ENCODE results near the gene CYLC2. TPM values are rescaled to one million over a fixed set of nuclear protein-coding genes. Genes with fewer than 3 reads are reported as not detected.

Gene CYLC2, protein sequence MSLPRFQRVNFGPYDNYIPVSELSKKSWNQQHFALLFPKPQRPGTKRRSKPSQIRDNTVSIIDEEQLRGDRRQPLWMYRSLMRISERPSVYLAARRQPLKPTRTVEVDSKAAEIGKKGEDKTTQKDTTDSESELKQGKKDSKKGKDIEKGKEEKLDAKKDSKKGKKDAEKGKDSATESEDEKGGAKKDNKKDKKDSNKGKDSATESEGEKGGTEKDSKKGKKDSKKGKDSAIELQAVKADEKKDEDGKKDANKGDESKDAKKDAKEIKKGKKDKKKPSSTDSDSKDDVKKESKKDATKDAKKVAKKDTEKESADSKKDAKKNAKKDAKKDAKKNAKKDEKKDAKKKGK
- not detected for total RNA-seq

DNA sequence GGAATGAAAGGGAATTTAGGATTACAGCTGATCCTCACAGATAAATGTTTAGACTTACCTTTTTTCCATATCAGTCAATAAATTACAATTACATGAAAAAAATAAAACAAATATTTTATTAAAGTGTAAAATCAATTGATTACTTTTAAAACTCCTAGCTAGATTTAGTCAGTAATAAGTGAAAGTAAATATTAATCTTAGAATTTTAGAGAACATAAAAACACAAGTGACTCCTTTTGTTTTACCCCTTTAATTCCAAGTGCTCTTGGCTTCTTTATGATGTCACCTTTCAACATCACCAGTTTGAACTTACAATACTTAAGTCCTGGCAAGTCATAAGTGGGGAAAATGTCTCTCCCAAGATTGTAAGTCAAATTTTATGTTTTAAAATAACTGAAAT, at the start of gene CYLC2:
Gene CYLC2 (plus strand): TSS at position 301 of the 400 bp plus-strand sequence. CDS start 48 bp downstream, at position 349.
- H3K36me3 Mint-ChIP-seq, result no peaks in the 10 kb centered on the region
- intact Hi-C loops (cut with micrococcal nuclease), result no loop called here
- ChIA-PET POLR2A (no interaction called here), CTCF (no interaction called here)
- peaks cover 2% of the 10 kb centered on the region for H3K9me3 Mint-ChIP-seq
- H3K4me3 Mint-ChIP-seq, result no peak within 1 kb of the TSS
- no peaks in the 10 kb centered on the region for H3K4me1 Mint-ChIP-seq (ENCODE audit: low read depth)
- H3K27me3 Mint-ChIP-seq, result no peaks in the 10 kb centered on the region
- no peak within 1 kb of the TSS for H3K27ac Mint-ChIP-seq
- DNase-seq, result no peak

DNA sequence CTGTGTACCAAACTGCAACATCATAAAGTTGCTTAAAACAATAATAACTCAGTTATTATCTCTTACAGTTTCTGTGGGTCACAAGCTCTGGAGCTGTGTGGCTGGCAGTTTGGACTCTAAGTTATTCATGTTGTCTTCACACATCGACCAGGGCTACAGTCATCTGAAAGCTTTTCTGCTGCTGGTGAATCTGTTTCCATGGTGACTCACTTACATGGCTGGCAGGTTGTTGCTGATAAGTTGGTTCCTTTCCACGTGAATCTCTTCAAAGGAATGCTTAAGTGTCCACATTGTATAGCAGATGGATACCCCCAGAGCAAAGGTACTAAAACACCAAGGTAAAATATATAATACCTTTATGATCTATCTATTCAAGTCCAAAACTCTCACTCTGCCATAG, 44.8 kb upstream of the CYLC2 start:
- no peaks in the 10 kb centered on the region for H3K27me3 Mint-ChIP-seq
- H3K4me3 Mint-ChIP-seq, result no peak overlapping the region
- CTCF ChIA-PET, result no interaction called here
- H3K4me1 Mint-ChIP-seq (ENCODE audit: low read depth), result no peaks in the 10 kb centered on the region
- no peaks in the 10 kb centered on the region for H3K36me3 Mint-ChIP-seq
- peaks cover 6% of the 10 kb centered on the region for H3K9me3 Mint-ChIP-seq
- DNase-seq, result no peak
- POLR2A ChIA-PET, result no interaction called here
- intact Hi-C loops (cut with micrococcal nuclease), result no loop called here
- H3K27ac Mint-ChIP-seq, result no peak overlapping the region

DNA sequence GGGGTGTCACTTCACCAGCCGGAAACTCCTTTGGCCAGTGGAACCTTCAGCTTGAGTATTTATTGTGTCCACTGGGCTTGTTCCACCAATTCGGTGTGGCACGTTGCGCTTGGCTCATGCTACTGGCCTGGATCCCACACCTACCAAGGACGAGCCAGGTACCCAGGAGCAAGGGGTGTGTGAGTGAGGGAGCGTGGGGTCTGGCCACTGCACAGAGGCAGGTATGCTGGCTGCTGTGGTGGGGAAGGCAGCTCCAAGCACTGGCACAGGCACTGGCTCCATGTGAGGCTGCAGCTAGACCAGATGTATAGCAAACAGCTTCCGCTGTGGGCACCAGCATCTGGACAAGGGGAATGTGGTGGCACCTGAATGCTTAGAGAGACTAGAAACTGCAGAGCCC, 28.1 kb upstream of the CYLC2 start:
- intact Hi-C loops (cut with micrococcal nuclease), result no loop called here
- DNase-seq, result no peak
- peaks cover 25% of the 10 kb centered on the region for H3K9me3 Mint-ChIP-seq
- no peaks in the 10 kb centered on the region for H3K27me3 Mint-ChIP-seq
- POLR2A ChIA-PET, result no interaction called here
- no peak overlapping the region for H3K27ac Mint-ChIP-seq
- H3K36me3 Mint-ChIP-seq, result no peaks in the 10 kb centered on the region
- no peak overlapping the region for H3K4me3 Mint-ChIP-seq
- H3K4me1 Mint-ChIP-seq (ENCODE audit: low read depth), result no peaks in the 10 kb centered on the region
- CTCF ChIA-PET, result no interaction called here

DNA sequence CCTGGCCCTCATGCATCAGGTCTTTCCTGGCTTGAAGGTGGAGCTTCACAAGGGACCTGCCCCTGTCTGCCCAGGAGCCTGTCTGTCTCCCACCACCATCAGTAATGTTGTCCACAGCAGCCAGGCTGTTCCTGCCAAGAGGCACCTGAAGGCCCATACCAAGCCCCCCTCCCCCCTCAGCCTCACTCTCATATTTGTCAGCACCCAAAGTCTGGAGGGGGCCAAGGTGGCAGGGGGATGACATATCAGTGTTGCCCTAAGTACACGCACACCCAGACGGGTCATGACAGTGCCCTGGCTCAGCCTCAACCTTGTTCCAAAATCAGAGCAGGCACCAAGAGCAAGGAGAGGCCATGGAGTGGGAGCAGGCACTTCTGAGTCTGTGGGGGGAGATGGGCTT, 27.2 kb upstream of the CYLC2 start:
- no peaks in the 10 kb centered on the region for H3K27me3 Mint-ChIP-seq
- intact Hi-C loops (cut with micrococcal nuclease), result no loop called here
- DNase-seq, result no peak
- no peak overlapping the region for H3K4me3 Mint-ChIP-seq
- H3K36me3 Mint-ChIP-seq, result no peaks in the 10 kb centered on the region
- CTCF ChIA-PET, result no interaction called here
- H3K9me3 Mint-ChIP-seq, result peaks cover 26% of the 10 kb centered on the region
- no peak overlapping the region for H3K27ac Mint-ChIP-seq
- POLR2A ChIA-PET, result no interaction called here
- no peaks in the 10 kb centered on the region for H3K4me1 Mint-ChIP-seq (ENCODE audit: low read depth)

DNA sequence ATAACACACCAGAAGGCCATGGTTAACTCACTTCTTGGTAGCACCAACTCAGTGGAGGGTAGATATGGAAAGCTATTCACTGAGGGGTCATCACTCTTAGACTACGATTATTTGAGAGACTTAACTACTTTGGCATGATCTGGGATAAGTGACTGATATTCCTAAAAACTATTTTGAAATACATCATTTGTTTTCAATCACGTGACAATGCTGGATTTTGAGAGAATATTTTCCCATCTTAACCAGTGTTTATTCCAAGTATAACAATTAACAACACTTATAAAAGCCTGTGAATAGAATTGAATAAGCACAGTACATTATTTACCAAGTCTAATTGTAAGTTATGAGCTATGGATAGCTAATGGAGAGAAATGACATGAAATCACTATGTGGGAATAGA, 22.4 kb upstream of the CYLC2 start:
- CTCF ChIA-PET, result no interaction called here
- H3K4me3 Mint-ChIP-seq, result no peak overlapping the region
- DNase-seq, result no peak
- H3K27me3 Mint-ChIP-seq, result no peaks in the 10 kb centered on the region
- no peaks in the 10 kb centered on the region for H3K4me1 Mint-ChIP-seq (ENCODE audit: low read depth)
- no peaks in the 10 kb centered on the region for H3K36me3 Mint-ChIP-seq
- intact Hi-C loops (cut with micrococcal nuclease), result no loop called here
- POLR2A ChIA-PET, result no interaction called here
- H3K9me3 Mint-ChIP-seq, result peaks cover 31% of the 10 kb centered on the region
- H3K27ac Mint-ChIP-seq, result no peak overlapping the region

DNA sequence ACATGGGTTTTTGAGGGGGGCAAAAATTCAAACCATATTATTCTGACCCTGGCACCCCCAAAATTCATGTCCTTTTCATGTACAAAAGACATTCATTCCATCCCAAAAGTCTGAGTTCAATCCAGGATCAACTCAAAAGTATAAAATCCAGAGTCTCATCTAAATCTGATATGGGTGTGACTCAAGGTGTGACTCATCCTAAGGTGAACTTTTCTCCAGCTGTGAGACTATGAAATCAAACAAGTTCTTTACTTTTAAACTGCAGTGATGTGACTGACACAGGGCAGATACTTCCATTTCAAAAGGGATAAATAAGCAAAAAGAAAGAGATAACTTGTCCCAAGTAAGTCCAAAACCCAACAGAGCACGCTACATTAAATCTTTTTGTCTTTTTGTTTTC, 20.6 kb upstream of the CYLC2 start:
- Mint-ChIP-seq H3K27ac (no peak overlapping the region), H3K9me3 (peaks cover 23% of the 10 kb centered on the region), H3K27me3 (no peaks in the 10 kb centered on the region), H3K36me3 (no peaks in the 10 kb centered on the region), H3K4me3 (no peak overlapping the region), H3K4me1 (ENCODE audit: low read depth) (no peaks in the 10 kb centered on the region)
- POLR2A ChIA-PET, result no interaction called here
- CTCF ChIA-PET, result no interaction called here
- no peak for DNase-seq
- intact Hi-C loops (cut with micrococcal nuclease), result no loop called here

DNA sequence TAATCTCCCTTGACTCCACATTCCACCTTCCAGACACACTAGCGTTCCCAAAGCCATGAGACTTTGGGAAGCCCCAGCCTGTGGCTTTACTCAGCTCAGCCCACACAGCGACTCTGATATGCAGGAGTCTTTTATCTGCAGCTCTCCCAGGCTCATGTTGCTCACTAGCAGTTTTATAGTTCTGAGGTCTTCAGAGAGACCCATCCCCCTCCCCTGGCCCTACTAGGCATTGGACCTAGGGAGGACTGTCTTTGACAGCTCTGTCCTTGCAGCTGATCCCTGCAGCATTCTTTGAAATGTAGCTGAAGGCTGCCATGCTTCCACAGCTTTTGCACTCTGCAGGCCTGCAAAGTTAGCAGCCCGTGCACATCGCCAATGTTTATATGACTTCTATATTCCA, 19.9 kb upstream of the CYLC2 start:
- Mint-ChIP-seq H3K4me1 (ENCODE audit: low read depth) (no peaks in the 10 kb centered on the region), H3K27ac (no peak overlapping the region), H3K9me3 (peaks cover 23% of the 10 kb centered on the region), H3K27me3 (no peaks in the 10 kb centered on the region), H3K36me3 (no peaks in the 10 kb centered on the region), H3K4me3 (no peak overlapping the region)
- no peak for DNase-seq
- intact Hi-C loops (cut with micrococcal nuclease), result no loop called here
- CTCF ChIA-PET, result no interaction called here
- POLR2A ChIA-PET, result no interaction called here

DNA sequence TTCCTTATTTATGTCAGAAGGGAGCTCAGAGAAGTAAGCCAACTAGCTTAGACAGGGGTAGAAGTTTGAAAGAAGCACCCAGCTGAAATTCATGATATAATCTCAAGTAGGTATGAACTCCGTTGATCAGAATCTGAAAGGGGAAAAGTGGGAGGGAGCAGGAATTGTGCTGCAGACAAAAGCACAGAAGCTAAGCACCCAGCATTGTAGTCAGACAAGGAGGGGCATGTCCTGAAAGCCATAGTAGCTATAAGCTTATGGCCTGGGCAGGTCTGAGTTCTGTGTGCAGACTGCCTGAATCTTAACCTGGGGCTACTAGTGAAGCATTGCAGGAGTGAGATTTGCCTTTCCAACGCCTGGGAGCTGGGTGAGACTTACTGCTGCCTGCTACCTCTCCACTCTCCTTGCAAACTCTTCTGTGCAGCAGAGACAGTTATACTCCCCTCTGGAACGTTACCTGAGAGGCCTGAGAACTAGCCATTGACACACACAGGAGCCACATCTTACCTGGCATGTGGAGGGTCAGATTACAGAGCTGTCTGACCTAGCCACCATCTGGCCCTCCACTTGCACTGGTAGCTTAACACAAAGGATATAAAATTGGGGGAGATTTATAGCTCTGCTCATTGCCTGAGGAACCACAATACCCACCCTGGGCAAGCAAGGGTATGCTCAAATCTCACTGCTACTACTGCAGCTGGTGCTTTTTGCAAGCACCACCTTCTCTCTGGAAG, 9.8 kb upstream of the CYLC2 start:
- no peak for DNase-seq
- Mint-ChIP-seq H3K4me3 (no peak overlapping the region), H3K27me3 (no peaks in the 10 kb centered on the region), H3K4me1 (ENCODE audit: low read depth) (no peaks in the 10 kb centered on the region), H3K36me3 (no peaks in the 10 kb centered on the region), H3K27ac (no peak overlapping the region), H3K9me3 (no peaks in the 10 kb centered on the region)
- ChIA-PET POLR2A (no interaction called here), CTCF (no interaction called here)
- intact Hi-C loops (cut with micrococcal nuclease), result no loop called here

DNA sequence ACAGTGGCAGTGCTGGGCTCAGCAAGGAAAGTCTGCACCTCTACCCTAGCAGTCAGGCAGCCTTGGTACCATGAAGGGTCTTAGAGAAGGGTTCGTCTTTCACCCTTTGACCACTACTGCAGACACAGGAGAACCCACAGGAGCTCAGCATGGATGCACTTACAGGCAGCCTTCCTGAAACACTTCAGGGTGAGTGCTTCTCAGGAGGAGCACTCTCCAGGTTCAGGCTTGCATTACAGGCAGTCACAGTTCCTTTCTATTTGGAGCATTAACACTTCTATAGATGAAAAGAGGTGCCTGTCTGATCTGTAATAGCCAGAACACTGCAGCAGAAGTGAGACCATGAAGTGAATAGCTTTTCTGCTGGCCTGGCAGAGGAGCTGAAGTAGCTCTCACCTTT, 8.7 kb upstream of the CYLC2 start:
- H3K9me3 Mint-ChIP-seq, result no peaks in the 10 kb centered on the region
- DNase-seq, result no peak
- no peaks in the 10 kb centered on the region for H3K4me1 Mint-ChIP-seq (ENCODE audit: low read depth)
- CTCF ChIA-PET, result no interaction called here
- H3K27ac Mint-ChIP-seq, result no peak overlapping the region
- H3K4me3 Mint-ChIP-seq, result no peak overlapping the region
- POLR2A ChIA-PET, result no interaction called here
- H3K27me3 Mint-ChIP-seq, result no peaks in the 10 kb centered on the region
- H3K36me3 Mint-ChIP-seq, result no peaks in the 10 kb centered on the region
- intact Hi-C loops (cut with micrococcal nuclease), result no loop called here

DNA sequence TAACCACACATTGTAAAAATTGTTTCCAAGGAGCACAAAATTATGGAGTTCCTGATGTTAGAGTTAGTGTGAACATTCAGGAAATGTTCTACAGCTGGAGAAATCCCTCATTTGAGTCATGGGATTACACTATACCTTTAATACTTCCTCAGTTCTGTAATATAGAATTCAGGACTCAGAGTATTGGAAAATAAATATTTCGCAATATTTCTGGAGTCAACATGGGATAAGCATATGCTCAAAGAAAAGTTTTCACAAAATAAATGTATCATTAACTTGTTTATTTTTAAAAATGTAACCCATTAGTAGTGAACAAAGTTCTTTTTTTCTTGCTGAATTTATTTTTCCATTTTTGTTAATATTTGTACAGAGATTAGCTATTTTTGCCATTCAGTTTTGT, 8.6 kb downstream of the CYLC2 start:
- Mint-ChIP-seq H3K4me1 (ENCODE audit: low read depth) (no peaks in the 10 kb centered on the region), H3K36me3 (no peaks in the 10 kb centered on the region), H3K9me3 (peaks cover 2% of the 10 kb centered on the region), H3K27me3 (no peaks in the 10 kb centered on the region), H3K27ac (no peak overlapping the region), H3K4me3 (no peak overlapping the region)
- ChIA-PET POLR2A (no interaction called here), CTCF (no interaction called here)
- DNase-seq, result no peak
- intact Hi-C loops (cut with micrococcal nuclease), result no loop called here

DNA sequence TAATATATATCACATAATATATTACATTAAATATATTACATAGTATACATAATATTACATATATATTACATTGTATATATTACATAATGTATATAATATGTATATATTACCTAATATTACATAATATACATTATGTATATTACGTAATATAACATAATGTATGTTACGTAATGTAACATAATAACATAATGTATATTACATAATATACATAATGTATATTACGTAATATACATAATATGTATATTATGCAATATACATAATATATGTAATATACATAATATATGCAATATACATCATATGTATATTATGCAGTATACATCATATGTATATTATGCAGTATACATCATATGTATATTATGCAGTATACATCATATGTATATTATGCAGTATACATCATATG, 19.1 kb downstream of the CYLC2 start:
- no peak overlapping the region for H3K4me3 Mint-ChIP-seq

DNA sequence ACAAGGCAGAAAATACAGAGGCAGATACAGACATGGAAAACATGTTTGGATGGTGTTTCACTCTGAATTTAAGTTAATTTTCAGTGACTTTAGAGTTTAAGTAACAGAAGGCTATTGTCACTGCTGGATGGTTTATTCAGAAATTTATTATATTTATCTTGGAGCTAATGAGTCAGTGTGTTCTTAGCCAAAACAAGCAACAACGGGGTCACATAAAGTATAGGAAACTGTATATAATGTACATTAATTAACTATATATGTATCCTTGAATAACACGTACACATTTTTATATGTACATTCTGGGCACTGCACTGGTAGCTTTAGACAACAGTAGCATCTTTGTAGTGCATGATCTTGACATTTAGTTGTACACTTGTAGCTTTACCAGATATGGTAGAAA, 30.7 kb downstream of the CYLC2 start:
- CTCF ChIA-PET, result no interaction called here
- H3K36me3 Mint-ChIP-seq, result no peaks in the 10 kb centered on the region
- POLR2A ChIA-PET, result no interaction called here
- H3K4me3 Mint-ChIP-seq, result no peak overlapping the region
- peaks cover 16% of the 10 kb centered on the region for H3K9me3 Mint-ChIP-seq
- DNase-seq, result no peak
- no peaks in the 10 kb centered on the region for H3K27me3 Mint-ChIP-seq
- intact Hi-C loops (cut with micrococcal nuclease), result no loop called here
- no peaks in the 10 kb centered on the region for H3K4me1 Mint-ChIP-seq (ENCODE audit: low read depth)
- no peak overlapping the region for H3K27ac Mint-ChIP-seq

More for the DNA sequence above, 19.1 kb downstream of the CYLC2 start:
- intact Hi-C loops (cut with micrococcal nuclease), result loop anchor here (10.0 kb wide), 1 partner anchor 89 kb away; no protein-coding TSS in a partner anchor
- ChIA-PET CTCF (no interaction called here), POLR2A (no interaction called here)
- Mint-ChIP-seq H3K4me1 (ENCODE audit: low read depth) (no peaks in the 10 kb centered on the region), H3K36me3 (no peaks in the 10 kb centered on the region), H3K27ac (no peak overlapping the region), H3K9me3 (no peaks in the 10 kb centered on the region), H3K27me3 (no peaks in the 10 kb centered on the region)
- DNase-seq, result no peak
